SU-DHL-6 (cell line): ENCODE results near the gene TBC1D5.

Source experiments
- EZH2phosphoT487 ChIP-seq: fragments of 200-600 bp; sonication (generic), shearing (Covaris generic); conservative IDR thresholded peaks from 2 replicates; pipeline ENCODE4 v1.6.1; 2018; ENCODE audit warnings: mild to moderate bottlenecking, antibody characterized with exemption, low read length, moderate library complexity, mixed read lengths
- TF ChIP-seq, protein P1 (sequence below): fragments of 200-600 bp; sonication (generic); IDR thresholded peaks from one replicate; pipeline ENCODE4 v1.5.1; 2017; ENCODE audit warnings: antibody characterized with exemption, mild to moderate bottlenecking, low read length, moderate library complexity; ENCODE audit not compliant: insufficient read depth, poor library complexity, severe bottlenecking

DNA sequence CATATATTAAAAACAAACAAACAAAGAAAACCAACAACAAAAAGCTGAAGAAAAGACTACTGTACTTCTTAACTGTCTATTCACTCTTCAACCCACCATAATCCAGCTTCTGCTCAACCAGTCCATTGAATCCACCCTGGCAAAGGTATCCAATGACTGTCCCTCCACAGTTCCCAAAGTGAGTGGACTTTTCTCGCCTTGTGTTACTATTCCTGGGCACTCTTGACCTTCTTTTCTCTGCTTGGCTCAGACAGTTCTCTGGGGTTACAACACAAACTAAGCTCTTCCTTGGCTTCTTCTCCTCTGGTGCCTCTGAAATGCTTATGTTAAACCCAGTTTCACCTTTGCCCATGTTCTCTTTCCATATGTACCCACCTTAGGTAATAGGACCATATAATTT lies 437.5 kb downstream of the TBC1D5 start:
- TF ChIP-seq, protein P1, sequence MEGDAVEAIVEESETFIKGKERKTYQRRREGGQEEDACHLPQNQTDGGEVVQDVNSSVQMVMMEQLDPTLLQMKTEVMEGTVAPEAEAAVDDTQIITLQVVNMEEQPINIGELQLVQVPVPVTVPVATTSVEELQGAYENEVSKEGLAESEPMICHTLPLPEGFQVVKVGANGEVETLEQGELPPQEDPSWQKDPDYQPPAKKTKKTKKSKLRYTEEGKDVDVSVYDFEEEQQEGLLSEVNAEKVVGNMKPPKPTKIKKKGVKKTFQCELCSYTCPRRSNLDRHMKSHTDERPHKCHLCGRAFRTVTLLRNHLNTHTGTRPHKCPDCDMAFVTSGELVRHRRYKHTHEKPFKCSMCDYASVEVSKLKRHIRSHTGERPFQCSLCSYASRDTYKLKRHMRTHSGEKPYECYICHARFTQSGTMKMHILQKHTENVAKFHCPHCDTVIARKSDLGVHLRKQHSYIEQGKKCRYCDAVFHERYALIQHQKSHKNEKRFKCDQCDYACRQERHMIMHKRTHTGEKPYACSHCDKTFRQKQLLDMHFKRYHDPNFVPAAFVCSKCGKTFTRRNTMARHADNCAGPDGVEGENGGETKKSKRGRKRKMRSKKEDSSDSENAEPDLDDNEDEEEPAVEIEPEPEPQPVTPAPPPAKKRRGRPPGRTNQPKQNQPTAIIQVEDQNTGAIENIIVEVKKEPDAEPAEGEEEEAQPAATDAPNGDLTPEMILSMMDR = no peak
- no peak for TF ChIP-seq EZH2phosphoT487
